ENCODE measurements around the gene IL1RL2.

- no peak for TF ChIP-seq ZNF274 (IDR thresholded peaks at IDR 0.05; ENCODE audit: low read depth, low read length)
- TF ChIP-seq YY1 (IDR thresholded peaks at IDR 0.05; ENCODE audit: insufficient read depth, insufficient read length), result no peak
Observed at GRCh38 chr2:102269200-102269524, 82.3 kb downstream of the IL1RL2 start.
